ENCODE data around the gene TMEM109.

The TMEM109 gene

DNA sequence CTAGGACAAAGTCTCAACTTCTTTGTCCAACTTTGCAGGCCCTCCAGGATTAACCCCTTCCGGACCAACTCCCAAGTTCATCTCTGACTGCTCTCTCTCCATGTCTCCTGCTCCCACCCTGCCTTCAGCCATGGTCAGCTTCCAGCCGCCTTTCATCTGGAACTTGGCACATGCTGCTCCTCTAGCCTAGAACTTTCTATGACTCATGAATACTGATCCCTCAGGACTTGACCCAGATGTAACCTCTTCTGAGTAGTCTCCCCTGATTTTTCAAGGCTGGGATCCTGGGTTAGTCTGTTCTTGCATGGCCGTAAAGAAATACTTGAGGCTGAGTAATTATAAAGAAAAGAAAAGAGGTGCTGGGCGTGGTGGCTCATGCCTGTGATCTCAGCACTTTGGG lies 43.2 kb downstream of the TMEM109 start:
- peaks cover 46% of the 10 kb centered on the region for H3K4me1 ChIP-seq
- no peak overlapping the region for H3K4me2 ChIP-seq
- H3K27me3 ChIP-seq, result no peaks in the 10 kb centered on the region
- no peak overlapping the region for H3K4me3 ChIP-seq
- H3K9me3 ChIP-seq, result no peaks in the 10 kb centered on the region
- no peaks in the 10 kb centered on the region for H4K20me1 ChIP-seq
- no peak overlapping the region for H3K9ac ChIP-seq
- no peaks in the 10 kb centered on the region for H3K36me3 ChIP-seq
- TF ChIP-seq Cebpa-rat (IDR thresholded peaks at IDR 0.05), result no peak
- no peak overlapping the region for H3K27ac ChIP-seq

DNA sequence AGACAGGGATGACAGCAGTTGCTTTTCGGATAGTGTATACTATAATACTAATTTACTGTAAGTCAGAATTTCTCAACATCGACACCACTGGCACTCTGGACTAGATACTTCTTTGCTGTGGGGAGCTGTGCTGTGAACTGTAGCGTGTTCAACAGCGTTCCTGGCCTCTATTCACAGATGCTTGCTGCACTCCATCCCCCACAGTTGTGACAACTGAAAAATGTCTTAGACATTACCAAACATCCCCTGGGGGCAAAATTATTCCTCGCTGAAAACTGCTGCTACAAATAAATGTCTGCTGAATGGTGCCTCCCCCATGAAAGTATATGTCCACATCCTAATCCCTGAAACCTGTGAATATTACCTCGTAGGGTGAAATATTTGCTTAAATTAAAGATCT lies 45.5 kb downstream of the TMEM109 start:
- H3K4me1 ChIP-seq, result peaks cover 27% of the 10 kb centered on the region
- no peaks in the 10 kb centered on the region for H4K20me1 ChIP-seq
- H3K27ac ChIP-seq, result no peak overlapping the region
- no peak overlapping the region for H3K9ac ChIP-seq
- H3K9me3 ChIP-seq, result no peaks in the 10 kb centered on the region
- no peaks in the 10 kb centered on the region for H3K36me3 ChIP-seq
- TF ChIP-seq Cebpa-rat (IDR thresholded peaks at IDR 0.05), result no peak
- H3K4me3 ChIP-seq, result no peak overlapping the region
- H3K27me3 ChIP-seq, result no peaks in the 10 kb centered on the region
- H3K4me2 ChIP-seq, result peak overlapping the region; percentile 58

GRCh38 chr11:60960405-60960804 lies 46.4 kb downstream of the TMEM109 start:
- Histone ChIP-seq H3K27ac (no peak overlapping the region), H3K9ac (peak overlapping the region; percentile 17; the same call in 1 of the 2 replicates), H3K4me1 (peaks cover 27% of the 10 kb centered on the region), H3K36me3 (no peaks in the 10 kb centered on the region), H4K20me1 (no peaks in the 10 kb centered on the region), H3K4me3 (no peak overlapping the region), H3K27me3 (no peaks in the 10 kb centered on the region), H3K9me3 (no peaks in the 10 kb centered on the region), H3K4me2 (peak overlapping the region; percentile 58)
- TF ChIP-seq Cebpa-rat (IDR thresholded peaks at IDR 0.05), result no peak

DNA sequence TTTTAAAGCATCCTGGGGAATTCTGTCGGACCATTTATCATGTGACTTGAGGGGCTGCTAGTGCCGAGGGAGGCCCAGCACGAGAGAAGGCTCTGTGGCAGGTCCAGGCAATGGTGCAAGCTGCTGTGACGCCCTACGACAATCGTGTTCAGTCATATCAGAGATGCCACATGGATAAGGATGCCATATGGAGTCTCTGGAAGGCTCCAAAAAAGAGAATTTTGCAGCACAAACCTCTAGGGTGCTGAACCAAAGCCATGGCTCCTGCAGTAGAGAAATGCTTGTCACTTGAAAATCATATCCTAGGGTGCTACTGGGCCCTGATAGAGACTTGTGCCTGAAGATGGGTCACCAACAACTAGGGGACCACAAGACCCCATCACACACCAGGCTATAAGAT lies 50.8 kb downstream of the TMEM109 start:
- no peak for TF ChIP-seq Cebpa-rat (IDR thresholded peaks at IDR 0.05)
- H3K4me3 ChIP-seq, result no peak overlapping the region
- H3K9me3 ChIP-seq, result peaks cover 6% of the 10 kb centered on the region; the same call in 1 of the 2 replicates
- no peak overlapping the region for H3K27ac ChIP-seq
- no peaks in the 10 kb centered on the region for H3K27me3 ChIP-seq
- no peak overlapping the region for H3K9ac ChIP-seq
- no peaks in the 10 kb centered on the region for H4K20me1 ChIP-seq
- H3K4me1 ChIP-seq, result peaks cover 9% of the 10 kb centered on the region
- no peak overlapping the region for H3K4me2 ChIP-seq
- no peaks in the 10 kb centered on the region for H3K36me3 ChIP-seq

DNA sequence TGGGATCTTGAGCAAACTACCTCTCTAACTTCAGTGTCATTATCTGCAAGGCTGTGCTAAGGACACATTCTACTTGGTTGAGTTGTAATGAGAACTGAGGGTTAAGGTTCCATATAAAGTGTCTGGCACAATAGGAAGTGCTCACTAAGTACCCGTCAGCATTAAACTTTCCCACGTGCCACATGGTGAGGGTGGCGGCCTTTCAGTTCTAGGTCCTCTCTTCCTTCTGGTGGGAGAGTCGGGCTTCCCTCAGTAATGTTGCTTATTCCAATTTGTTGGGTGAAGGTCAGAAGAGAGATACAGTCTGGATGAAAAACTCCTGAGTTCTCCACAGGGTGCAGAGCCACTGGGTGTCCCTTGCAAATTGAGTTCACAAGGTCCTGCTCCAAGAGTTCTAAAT lies 52.9 kb downstream of the TMEM109 start:
- no peak overlapping the region for H3K4me3 ChIP-seq
- no peaks in the 10 kb centered on the region for H4K20me1 ChIP-seq
- peaks cover 3% of the 10 kb centered on the region; the same call in 1 of the 2 replicates for H3K27me3 ChIP-seq
- no peak overlapping the region for H3K27ac ChIP-seq
- no peak overlapping the region for H3K9ac ChIP-seq
- no peaks in the 10 kb centered on the region for H3K36me3 ChIP-seq
- peaks cover 6% of the 10 kb centered on the region; the same call in 1 of the 2 replicates for H3K9me3 ChIP-seq
- no peak overlapping the region for H3K4me2 ChIP-seq
- TF ChIP-seq Cebpa-rat (IDR thresholded peaks at IDR 0.05), result no peak
- H3K4me1 ChIP-seq, result peaks cover 19% of the 10 kb centered on the region

GRCh38 chr11:60968223-60968622 lies 54.3 kb downstream of the TMEM109 start:
- peaks cover 6% of the 10 kb centered on the region; the same call in 1 of the 2 replicates for H3K9me3 ChIP-seq
- H3K4me3 ChIP-seq, result no peak overlapping the region
- peaks cover 16% of the 10 kb centered on the region for H3K27me3 ChIP-seq
- H4K20me1 ChIP-seq, result no peaks in the 10 kb centered on the region
- H3K4me2 ChIP-seq, result no peak overlapping the region
- H3K9ac ChIP-seq, result no peak overlapping the region
- H3K4me1 ChIP-seq, result peaks cover 31% of the 10 kb centered on the region
- no peaks in the 10 kb centered on the region for H3K36me3 ChIP-seq
- H3K27ac ChIP-seq, result no peak overlapping the region
- no peak for TF ChIP-seq Cebpa-rat (IDR thresholded peaks at IDR 0.05)

DNA sequence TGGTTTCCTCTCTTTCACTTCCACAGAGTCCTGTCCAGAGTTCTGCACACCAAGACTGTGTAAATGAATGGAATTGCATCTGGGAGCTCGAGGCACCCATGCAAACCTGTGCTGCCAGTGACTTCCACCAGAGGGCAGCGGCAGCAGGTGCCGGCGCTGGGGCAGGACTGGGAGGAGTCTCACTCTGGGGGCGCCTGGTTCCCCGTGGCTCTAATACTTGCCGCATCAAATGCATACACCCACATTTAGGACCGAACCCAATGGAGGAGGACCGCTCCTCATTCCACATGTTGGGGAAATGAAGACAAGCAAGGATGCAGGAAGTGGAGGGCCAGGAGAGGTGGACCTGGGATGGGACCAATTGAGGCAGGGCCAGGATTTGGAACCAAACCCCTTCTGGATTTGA lies 56.4 kb downstream of the TMEM109 start:
- Histone ChIP-seq H3K4me3 (no peak overlapping the region), H3K4me2 (peak overlapping the region; percentile 80), H3K9ac (no peak overlapping the region), H3K27ac (no peak overlapping the region), H3K9me3 (peaks cover 6% of the 10 kb centered on the region; the same call in 1 of the 2 replicates), H3K27me3 (peaks cover 25% of the 10 kb centered on the region), H4K20me1 (no peaks in the 10 kb centered on the region), H3K4me1 (peaks cover 45% of the 10 kb centered on the region), H3K36me3 (no peaks in the 10 kb centered on the region)
- TF ChIP-seq Cebpa-rat (IDR thresholded peaks at IDR 0.05), result no peak

- H3K9me3 ChIP-seq, result peaks cover 6% of the 10 kb centered on the region; the same call in 1 of the 2 replicates
- H3K4me1 ChIP-seq, result peaks cover 45% of the 10 kb centered on the region
- TF ChIP-seq Cebpa-rat (IDR thresholded peaks at IDR 0.05), result no peak
- no peak overlapping the region for H3K4me3 ChIP-seq
- peak overlapping the region; percentile 80 for H3K4me2 ChIP-seq
- H3K27me3 ChIP-seq, result peaks cover 25% of the 10 kb centered on the region
- no peak overlapping the region for H3K27ac ChIP-seq
- H3K36me3 ChIP-seq, result no peaks in the 10 kb centered on the region
- H3K9ac ChIP-seq, result no peak overlapping the region
- H4K20me1 ChIP-seq, result no peaks in the 10 kb centered on the region
Measured at GRCh38 chr11:60970890-60971289, 56.9 kb downstream of the TMEM109 start.

- Histone ChIP-seq H3K4me2 (peak within 1 kb of the TSS; percentile 80), H3K4me3 (no peak within 1 kb of the TSS), H4K20me1 (no peaks in the 10 kb centered on the region), H3K27me3 (peaks cover 25% of the 10 kb centered on the region), H3K9ac (no peak within 1 kb of the TSS), H3K27ac (no peak within 1 kb of the TSS), H3K36me3 (no peaks in the 10 kb centered on the region), H3K4me1 (peaks cover 46% of the 10 kb centered on the region), H3K9me3 (peaks cover 6% of the 10 kb centered on the region; the same call in 1 of the 2 replicates)
- TF ChIP-seq Cebpa-rat (IDR thresholded peaks at IDR 0.05), result no peak
Measured at GRCh38 chr11:60971520-60971919, 57.6 kb downstream of the TMEM109 start, which contains the start of gene CD6. Gene CD6 (plus strand): TSS chr11:60971680. CDS start chr11:60971866, 186 bp downstream.

DNA sequence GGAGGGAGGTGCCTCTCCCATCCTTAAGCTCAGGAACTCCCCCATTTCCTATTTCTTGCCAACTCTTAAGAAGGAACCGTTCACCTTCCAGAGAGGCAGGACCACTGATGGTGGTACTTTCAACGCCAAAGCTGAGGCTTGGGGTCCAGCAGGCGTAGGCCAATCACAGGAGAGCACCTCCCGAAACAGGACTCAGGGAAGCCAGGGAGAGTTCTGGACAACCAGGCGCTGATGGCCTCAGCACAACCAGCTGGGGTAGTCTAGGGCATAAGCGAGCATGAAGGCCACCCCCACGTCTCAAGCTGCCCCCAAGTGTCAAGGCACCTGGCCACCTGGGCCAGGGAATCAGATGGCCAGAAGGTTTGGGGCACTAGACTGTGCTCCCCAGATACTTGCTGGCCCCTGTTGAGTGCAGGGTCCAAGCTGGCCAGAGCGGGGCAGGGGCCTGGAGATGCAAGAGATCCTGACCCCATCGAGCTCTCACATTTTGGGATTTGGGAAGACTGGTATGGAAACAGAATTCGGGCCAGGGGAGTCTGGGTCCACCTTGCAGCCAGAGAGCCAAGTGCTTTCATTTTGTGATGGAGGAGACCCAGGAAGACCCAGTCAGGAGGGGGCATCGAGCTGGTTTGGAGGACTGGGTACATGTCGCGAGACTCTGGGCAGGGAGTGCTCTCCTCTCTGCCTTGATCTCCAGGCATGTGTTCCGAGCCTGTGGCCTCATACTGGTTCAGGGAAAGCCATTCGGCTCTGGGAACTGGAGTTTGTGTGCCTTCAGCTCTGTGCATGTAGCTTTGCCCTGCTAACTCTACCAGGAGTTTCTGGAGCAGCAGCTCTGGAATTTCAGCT lies 58.4 kb downstream of the TMEM109 start:
- H3K4me2 ChIP-seq, result peak overlapping the region; percentile 80
- no peak overlapping the region for H3K9ac ChIP-seq
- H3K36me3 ChIP-seq, result no peaks in the 10 kb centered on the region
- H3K4me3 ChIP-seq, result no peak overlapping the region
- no peaks in the 10 kb centered on the region for H4K20me1 ChIP-seq
- no peak for TF ChIP-seq Cebpa-rat (IDR thresholded peaks at IDR 0.05)
- peaks cover 6% of the 10 kb centered on the region; the same call in 1 of the 2 replicates for H3K9me3 ChIP-seq
- peaks cover 55% of the 10 kb centered on the region for H3K4me1 ChIP-seq
- peaks cover 25% of the 10 kb centered on the region for H3K27me3 ChIP-seq
- H3K27ac ChIP-seq, result no peak overlapping the region
